ENCODE data around the gene NRAP.

The NRAP gene

GRCh38 chr10:113708640-113709039 lies 44.8 kb upstream of the NRAP start:
- H3K4me1 ChIP-seq (ENCODE audit: insufficient read depth, low read length), result no peaks in the 10 kb centered on the region
- no peak overlapping the region for H3K4me3 ChIP-seq (ENCODE audit: low read depth in 1 of 2, low read length in 2 of 2)
- H4K20me1 ChIP-seq (ENCODE audit: insufficient read depth, low read length), result peaks cover 35% of the 10 kb centered on the region
- no peak for TF ChIP-seq EZH2 (IDR thresholded peaks at IDR 0.05; ENCODE audit: borderline replicate concordance, low read depth, low read length, severe bottlenecking)
- peaks cover 20% of the 10 kb centered on the region for H3K79me2 ChIP-seq (ENCODE audit: insufficient read depth, low read length)
- DNase-seq (no peak), ATAC-seq (ENCODE audit: insufficient read depth, low read depth) (no peak)
- H3K27ac ChIP-seq (ENCODE audit: low read length), result no peak overlapping the region
- peaks cover 23% of the 10 kb centered on the region for H3K36me3 ChIP-seq (ENCODE audit: insufficient read depth, low read length)
- no peak overlapping the region for H2AFZ ChIP-seq (ENCODE audit: low read depth, low read length)
- no peak overlapping the region for H3K4me2 ChIP-seq (ENCODE audit: insufficient read depth, low read length)
- H3K9ac ChIP-seq (ENCODE audit: low read depth, low read length), result no peak overlapping the region
- no peaks in the 10 kb centered on the region for H3K27me3 ChIP-seq (ENCODE audit: insufficient read depth, low read length, poor library complexity)
- no peaks in the 10 kb centered on the region for H3K9me3 ChIP-seq (ENCODE audit: insufficient read depth, low read length, severe bottlenecking)

- DNase-seq, result no peak
- Histone ChIP-seq H3K79me2 (ENCODE audit: insufficient read depth, low read length) (peaks cover 13% of the 10 kb centered on the region), H3K4me3 (ENCODE audit: low read depth in 1 of 2, low read length in 2 of 2) (no peak overlapping the region), H3K4me1 (ENCODE audit: insufficient read depth, low read length) (no peaks in the 10 kb centered on the region), H4K20me1 (ENCODE audit: insufficient read depth, low read length) (peaks cover 25% of the 10 kb centered on the region), H2AFZ (ENCODE audit: low read depth, low read length) (no peak overlapping the region), H3K9me3 (ENCODE audit: insufficient read depth, low read length, severe bottlenecking) (no peaks in the 10 kb centered on the region), H3K27me3 (ENCODE audit: insufficient read depth, low read length, poor library complexity) (no peaks in the 10 kb centered on the region), H3K36me3 (ENCODE audit: insufficient read depth, low read length) (peaks cover 25% of the 10 kb centered on the region), H3K4me2 (ENCODE audit: insufficient read depth, low read length) (no peak overlapping the region), H3K9ac (ENCODE audit: low read depth, low read length) (no peak overlapping the region), H3K27ac (ENCODE audit: low read length) (no peak overlapping the region)
- no peak for ATAC-seq (ENCODE audit: insufficient read depth, low read depth)
- TF ChIP-seq CTCF (IDR thresholded peaks at IDR 0.05; ENCODE audit: borderline replicate concordance, extremely low read depth, low read length, poor library complexity, severe bottlenecking) (no peak), EZH2 (IDR thresholded peaks at IDR 0.05; ENCODE audit: borderline replicate concordance, low read depth, low read length, severe bottlenecking) (no peak)
Observed at GRCh38 chr10:113706623-113707022, 42.8 kb upstream of the NRAP start.

- Histone ChIP-seq H2AFZ (ENCODE audit: low read depth, low read length) (no peak overlapping the region), H3K27ac (ENCODE audit: low read length) (no peak overlapping the region), H3K9me3 (ENCODE audit: insufficient read depth, low read length, severe bottlenecking) (no peaks in the 10 kb centered on the region), H4K20me1 (ENCODE audit: insufficient read depth, low read length) (peaks cover 19% of the 10 kb centered on the region), H3K4me2 (ENCODE audit: insufficient read depth, low read length) (no peak overlapping the region), H3K4me1 (ENCODE audit: insufficient read depth, low read length) (no peaks in the 10 kb centered on the region), H3K4me3 (ENCODE audit: low read depth in 1 of 2, low read length in 2 of 2) (no peak overlapping the region), H3K27me3 (ENCODE audit: insufficient read depth, low read length, poor library complexity) (no peaks in the 10 kb centered on the region), H3K79me2 (ENCODE audit: insufficient read depth, low read length) (peaks cover 11% of the 10 kb centered on the region), H3K36me3 (ENCODE audit: insufficient read depth, low read length) (peaks cover 28% of the 10 kb centered on the region), H3K9ac (ENCODE audit: low read depth, low read length) (no peak overlapping the region)
- DNase-seq (no peak), ATAC-seq (ENCODE audit: insufficient read depth, low read depth) (no peak)
- TF ChIP-seq CTCF (IDR thresholded peaks at IDR 0.05; ENCODE audit: borderline replicate concordance, extremely low read depth, low read length, poor library complexity, severe bottlenecking), result no peak
- TF ChIP-seq EZH2 (IDR thresholded peaks at IDR 0.05; ENCODE audit: borderline replicate concordance, low read depth, low read length, severe bottlenecking), result no peak
Observed at GRCh38 chr10:113705344-113705652, 41.5 kb upstream of the NRAP start.

- ATAC-seq (ENCODE audit: insufficient read depth, low read depth) (peak; percentile 82), DNase-seq (peak; percentile 32)
- Histone ChIP-seq H3K4me3 (ENCODE audit: low read depth in 1 of 2, low read length in 2 of 2) (no peak overlapping the region), H3K36me3 (ENCODE audit: insufficient read depth, low read length) (peaks cover 33% of the 10 kb centered on the region), H3K4me1 (ENCODE audit: insufficient read depth, low read length) (no peaks in the 10 kb centered on the region), H2AFZ (ENCODE audit: low read depth, low read length) (no peak overlapping the region), H3K79me2 (ENCODE audit: insufficient read depth, low read length) (peaks cover 11% of the 10 kb centered on the region), H3K9me3 (ENCODE audit: insufficient read depth, low read length, severe bottlenecking) (no peaks in the 10 kb centered on the region), H3K27me3 (ENCODE audit: insufficient read depth, low read length, poor library complexity) (no peaks in the 10 kb centered on the region), H3K9ac (ENCODE audit: low read depth, low read length) (no peak overlapping the region), H4K20me1 (ENCODE audit: insufficient read depth, low read length) (peaks cover 19% of the 10 kb centered on the region), H3K4me2 (ENCODE audit: insufficient read depth, low read length) (no peak overlapping the region), H3K27ac (ENCODE audit: low read length) (no peak overlapping the region)
- TF ChIP-seq CTCF (IDR thresholded peaks at IDR 0.05; ENCODE audit: borderline replicate concordance, extremely low read depth, low read length, poor library complexity, severe bottlenecking), result peak; percentile 76
- no peak for TF ChIP-seq EZH2 (IDR thresholded peaks at IDR 0.05; ENCODE audit: borderline replicate concordance, low read depth, low read length, severe bottlenecking)
Observed at GRCh38 chr10:113704637-113705343, 40.9 kb upstream of the NRAP start.

Measured in DND-41 (cell line).